GM19397 (cell line): ENCODE results near the gene CA10.

Experiments used
- ATAC-seq: cut with Tn5 transposase; IDR thresholded peaks from one replicate; pipeline ENCODE4 v1.9.1; 2021; ENCODE audit warnings: mild to moderate bottlenecking, moderate library complexity; ENCODE audit not compliant: unreplicated experiment

Gene CA10

GRCh38 chr17:51661403-51661802, 497.1 kb downstream of the CA10 start:
- ATAC-seq, result no peak

DNA sequence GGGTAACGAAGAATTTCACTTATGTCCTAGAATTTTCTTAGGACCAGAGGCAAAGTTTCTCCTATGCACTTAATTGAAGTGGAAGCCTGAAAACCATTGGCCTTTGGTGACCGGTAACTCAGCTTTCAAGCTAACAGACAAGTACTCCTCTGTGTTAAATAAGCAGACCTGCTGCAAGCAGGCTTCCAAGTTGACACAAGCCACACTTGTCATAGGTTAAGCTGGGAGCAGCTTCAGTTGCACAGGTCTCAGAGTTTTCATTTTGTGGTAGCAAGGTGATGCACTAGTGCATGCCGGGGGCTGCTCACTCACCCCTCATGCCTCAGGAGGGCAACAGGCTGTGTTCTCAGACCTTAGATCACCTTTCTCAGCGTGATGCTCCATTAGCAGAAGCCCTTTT, 498.2 kb downstream of the CA10 start:
- no peak for ATAC-seq

DNA sequence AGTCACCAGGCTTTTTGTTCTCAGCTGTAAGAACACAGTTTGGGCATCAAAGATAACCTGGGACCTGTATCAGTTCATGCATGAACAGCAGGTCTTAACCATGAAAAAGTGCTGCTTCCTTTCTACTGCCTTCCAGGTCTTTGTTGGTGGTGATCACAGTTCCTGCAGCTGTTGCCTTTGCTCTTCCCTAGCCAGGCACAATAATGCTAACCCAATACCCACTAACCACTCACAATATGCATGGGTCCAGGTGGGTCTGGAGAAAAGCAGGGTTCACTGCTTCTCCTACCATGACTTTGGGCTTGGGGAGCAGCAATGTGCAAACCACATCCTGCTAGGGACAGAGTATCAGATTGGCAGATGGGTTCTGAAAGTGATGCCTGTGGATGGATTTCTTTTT, 501.3 kb downstream of the CA10 start:
- ATAC-seq, result no peak

DNA sequence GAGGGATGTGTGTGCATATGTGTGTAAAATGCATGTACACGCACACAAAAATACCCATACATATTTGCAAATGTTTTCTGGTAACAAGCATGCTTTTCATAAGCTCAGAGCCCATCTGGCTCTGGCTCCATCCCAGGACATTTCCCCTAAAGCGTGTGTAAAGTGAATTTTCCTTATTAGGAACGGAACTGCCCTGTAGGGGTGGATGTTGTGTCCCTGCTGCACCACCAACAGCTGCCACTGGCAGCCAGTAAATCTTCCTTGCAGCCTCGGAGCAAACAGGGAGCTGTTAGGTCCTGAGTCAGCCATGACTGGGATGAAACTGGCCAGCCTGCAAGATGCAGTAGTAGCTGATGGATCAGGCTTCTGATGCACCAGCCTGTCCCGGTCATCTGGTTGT, 504.6 kb downstream of the CA10 start:
- ATAC-seq, result no peak

DNA sequence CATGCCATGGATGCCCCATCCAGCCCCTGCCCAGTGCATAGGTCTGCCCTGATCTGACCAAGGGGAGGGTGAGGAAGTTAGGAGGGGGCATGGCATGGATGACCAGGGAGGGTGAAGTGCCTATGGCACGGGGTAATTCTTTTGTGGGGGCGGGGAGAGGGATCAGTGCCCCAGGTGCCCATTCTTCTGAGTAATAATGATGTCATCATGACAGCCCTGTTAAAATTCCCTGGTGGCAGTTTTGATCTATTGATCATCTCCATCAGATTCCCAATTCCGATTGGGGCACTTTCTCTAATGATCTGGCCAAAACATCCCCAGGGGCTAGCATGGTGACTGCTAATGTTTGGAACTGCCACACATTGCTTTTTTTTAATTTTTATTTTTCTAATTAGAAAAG, 506.0 kb downstream of the CA10 start:
- ATAC-seq, result no peak

GRCh38 chr17:51651513-51652298, 506.8 kb downstream of the CA10 start:
- ATAC-seq, result no peak

DNA sequence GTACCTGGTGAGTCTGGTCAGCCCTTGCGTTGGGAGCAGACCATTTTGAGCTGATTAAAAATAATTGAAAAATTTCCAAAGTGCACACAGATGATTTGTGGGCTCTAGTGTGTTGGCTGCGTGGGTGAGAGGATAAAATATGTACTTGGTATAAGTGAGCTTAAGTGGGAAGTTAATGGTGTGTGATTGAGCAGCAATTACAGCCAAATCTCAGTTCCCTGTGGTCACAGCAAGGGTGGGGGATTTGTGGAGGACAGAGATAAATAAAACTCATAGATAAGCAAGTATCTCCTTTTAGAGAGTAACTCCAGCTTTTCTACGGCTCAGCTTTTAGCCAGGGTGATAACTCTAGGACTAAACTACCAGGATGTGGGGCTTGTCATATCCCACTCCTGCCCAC, 507.7 kb downstream of the CA10 start:
- no peak for ATAC-seq

DNA sequence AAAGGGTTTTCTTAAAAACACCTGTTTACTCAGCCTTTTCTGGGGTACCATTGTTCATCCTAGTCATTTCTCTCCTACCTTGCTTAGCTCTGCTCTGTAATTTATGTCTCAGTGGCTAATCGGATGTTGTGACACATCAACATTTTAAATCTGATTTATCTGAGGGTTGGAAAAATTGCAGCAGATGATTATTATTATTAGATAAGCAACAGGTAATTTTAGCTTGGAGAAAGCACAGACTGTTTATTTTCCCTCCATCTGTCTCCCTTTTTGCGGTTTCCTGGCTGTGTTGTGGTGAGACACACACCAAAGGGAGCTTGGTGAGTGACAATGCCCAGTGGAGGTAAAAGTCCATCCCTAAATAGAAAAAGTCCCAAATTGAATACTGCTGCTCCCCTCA, 508.3 kb downstream of the CA10 start:
- no peak for ATAC-seq

GRCh38 chr17:51647826-51648225, 510.7 kb downstream of the CA10 start:
- ATAC-seq, result no peak

GRCh38 chr17:51647067-51647466, 511.4 kb downstream of the CA10 start:
- ATAC-seq, result no peak

GRCh38 chr17:51646539-51646938, 512.0 kb downstream of the CA10 start:
- no peak for ATAC-seq

DNA sequence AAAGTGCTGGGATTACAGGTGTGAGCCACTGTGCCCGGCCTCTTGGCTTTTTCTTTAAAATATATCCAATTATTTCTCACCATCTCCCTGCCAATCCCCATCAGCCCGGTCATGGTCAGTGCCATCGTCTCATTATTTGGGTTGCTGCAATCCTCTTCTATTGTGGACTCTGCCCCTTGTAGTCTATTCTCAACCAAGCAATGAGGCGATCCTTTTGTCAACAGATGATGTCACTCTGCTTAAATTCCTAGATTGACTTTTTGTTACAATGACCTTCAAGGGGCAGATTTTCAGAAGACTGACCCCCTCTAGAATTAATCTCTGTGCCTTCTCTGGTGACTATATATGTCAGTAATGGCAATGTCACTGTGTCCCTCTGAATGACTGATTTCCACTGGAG, 513.5 kb downstream of the CA10 start:
- ATAC-seq, result no peak

DNA sequence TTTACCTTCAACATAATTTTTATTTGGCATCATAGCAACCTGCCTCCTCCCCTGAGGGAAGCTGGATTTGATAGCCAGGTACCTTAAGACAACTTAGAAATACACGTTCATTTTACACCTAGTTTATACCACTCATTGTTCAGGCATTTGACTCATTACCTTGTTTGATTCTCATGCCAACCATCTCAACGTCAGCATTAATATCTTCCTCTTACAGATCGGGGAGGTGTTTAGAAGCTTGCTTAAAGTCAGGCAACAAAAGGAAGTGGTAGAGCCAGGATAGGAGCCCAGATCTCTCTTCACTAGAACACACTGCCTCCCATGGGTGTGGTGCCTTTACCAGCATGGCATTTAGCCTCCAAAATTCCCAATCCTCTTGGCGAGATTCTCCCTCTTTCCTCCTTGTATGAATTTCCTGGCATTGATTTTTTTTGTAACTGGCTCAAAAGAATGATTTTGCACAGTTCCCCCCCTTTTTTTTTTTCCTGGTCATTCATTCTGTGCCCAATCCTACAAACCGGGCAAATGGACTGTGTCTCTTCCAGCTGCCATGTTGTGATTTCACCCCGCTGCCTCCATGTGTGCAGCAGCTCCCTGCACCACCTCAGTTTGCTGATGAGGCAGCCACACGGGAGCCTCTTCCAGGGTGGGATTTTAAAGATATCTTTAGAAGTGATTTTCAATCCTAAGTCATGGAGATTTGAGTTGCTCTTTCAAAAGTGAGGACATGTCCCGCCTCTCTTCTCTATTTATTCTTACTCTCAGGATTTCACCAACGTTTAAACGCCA, 514.6 kb downstream of the CA10 start:
- ATAC-seq, result no peak

GRCh38 chr17:51642029-51642428, 516.5 kb downstream of the CA10 start:
- no peak for ATAC-seq

- ATAC-seq, result no peak
Measured at GRCh38 chr17:51640108-51640622, 518.3 kb downstream of the CA10 start.

GRCh38 chr17:51638971-51639370, 519.5 kb downstream of the CA10 start:
- ATAC-seq, result no peak

DNA sequence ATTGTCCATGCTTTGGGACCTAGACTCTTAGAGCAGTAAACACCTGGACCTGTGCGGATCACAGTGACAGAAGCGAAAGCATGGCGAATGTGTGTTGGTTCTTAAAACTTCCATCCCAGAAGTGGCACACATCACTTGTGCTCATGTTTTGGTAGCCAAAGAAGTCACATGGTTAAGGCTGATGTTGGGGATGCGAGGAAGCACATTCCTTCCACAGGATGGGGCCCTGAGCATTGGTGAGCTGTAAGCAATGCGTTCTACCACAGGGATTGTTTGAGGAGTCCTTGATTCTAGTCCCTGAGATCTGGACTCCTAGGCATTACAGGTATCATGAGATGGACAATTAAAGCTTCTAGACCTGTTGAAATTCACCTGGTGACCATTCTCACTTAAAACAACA, 522.2 kb downstream of the CA10 start:
- no peak for ATAC-seq

DNA sequence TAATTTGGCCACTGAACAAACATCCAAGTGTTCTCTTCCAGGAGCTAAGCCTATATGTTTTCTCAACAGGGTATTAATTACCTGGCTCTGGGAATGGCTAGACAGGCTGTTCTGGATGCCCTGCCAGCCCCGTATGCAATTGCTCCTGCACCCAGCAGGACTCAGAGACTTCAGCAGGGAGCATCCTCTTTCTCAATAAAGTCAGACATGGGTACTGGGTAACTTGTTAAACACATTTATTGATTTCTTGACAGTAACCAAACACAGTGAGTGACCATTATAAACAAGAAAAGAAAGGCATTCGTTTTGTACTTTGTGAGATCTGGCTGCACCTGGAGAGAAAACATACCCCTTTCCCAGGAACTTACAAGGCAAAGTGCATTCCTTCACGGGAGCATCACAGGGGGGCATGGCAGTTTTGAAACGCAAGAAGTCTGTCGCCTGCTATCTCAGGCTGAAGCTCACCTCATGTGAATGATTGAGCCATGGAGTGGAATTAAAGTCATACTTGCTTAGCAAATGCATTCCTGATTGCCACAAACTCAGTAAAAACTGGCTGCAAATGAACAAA, 528.3 kb downstream of the CA10 start:
- no peak for ATAC-seq

DNA sequence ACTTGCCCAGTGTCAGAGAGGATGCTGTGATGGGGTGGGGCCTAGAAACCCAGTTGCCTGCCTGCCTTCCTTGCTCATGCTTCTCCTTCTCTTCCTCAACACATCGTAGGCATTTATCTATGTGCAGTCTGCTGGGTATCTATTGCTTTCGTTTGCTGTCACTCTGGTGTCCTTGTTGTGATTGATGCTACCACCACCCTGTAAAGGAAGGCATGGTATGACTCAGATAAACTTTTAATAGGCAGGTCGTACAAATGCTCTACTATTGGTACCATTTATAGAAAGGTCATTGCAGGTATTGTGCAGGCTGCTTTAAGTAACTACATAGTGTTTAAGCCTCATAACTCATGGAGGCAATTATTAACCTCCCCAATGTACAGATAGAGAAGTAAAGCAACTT, 529.3 kb downstream of the CA10 start:
- no peak for ATAC-seq

- no peak for ATAC-seq
Measured at GRCh38 chr17:51627779-51628178, 530.7 kb downstream of the CA10 start.

DNA sequence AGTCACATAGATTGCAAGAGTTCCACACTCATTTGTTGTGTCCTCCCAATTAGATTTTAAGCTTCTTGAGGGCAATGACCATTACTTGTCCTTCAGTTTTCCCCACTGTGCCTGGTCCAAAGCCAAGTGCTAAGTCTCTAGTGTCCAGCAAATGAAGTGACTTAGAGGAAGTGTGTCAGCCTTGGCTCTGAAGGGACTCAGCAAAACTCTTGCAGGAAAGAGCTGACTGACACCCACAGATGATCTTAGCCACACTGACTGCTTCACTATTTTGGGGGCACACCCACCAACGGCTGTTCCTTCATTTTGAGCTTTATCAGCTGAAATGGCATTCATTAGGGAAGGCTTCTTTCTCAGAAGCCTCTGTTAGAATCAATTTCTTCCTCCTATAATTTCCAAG, 540.0 kb downstream of the CA10 start:
- no peak for ATAC-seq

DNA sequence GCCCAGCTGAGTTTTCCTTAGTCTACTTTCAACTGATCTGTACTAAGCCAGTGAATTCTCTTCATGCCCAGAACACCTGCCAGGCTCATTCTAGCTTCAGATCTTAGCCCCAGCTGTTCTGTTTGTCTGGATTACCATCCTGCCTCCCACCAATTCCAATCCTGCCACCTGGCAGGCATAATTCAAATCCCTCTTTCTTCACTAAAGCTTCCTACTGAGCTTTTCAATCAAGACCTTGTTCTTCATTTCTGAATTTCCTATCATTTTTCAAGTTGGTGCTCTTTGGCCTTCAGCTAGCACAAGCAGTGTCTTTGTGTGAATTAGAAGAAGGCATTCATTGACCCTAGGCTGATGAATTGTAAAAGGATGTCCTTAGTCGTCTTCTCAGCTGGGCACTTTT, 540.5 kb downstream of the CA10 start:
- ATAC-seq, result no peak
